Vagina (tissue), 2 donors: ENCODE measurements around the gene UNC119.

Experiments used
- POLR2AphosphoS5 ChIP-seq, 2 donors: sonication (generic); formaldehyde crosslinking; IDR thresholded peaks; one replicate each; pipeline ENCODE4 v1.9.0; 2017; ENCODE audit warnings: antibody characterized with exemption in 2 of 2, mild to moderate bottlenecking in 2 of 2, low read depth in 1 of 2; ENCODE audit not compliant: insufficient read depth in 1 of 2
- TF ChIP-seq, protein P1 (sequence below), 3 experiments: fragments of 450-650 bp in 2 of 3; fragments of 200-600 bp in 1 of 3; sonication (generic) in 1 of 3; IDR thresholded peaks; one replicate each; pipeline ENCODE4 v1.5.1; 2017 to 2019; ENCODE audit warnings: antibody characterized with exemption in 3 of 3, mild to moderate bottlenecking in 2 of 3, moderate library complexity in 2 of 3

DNA sequence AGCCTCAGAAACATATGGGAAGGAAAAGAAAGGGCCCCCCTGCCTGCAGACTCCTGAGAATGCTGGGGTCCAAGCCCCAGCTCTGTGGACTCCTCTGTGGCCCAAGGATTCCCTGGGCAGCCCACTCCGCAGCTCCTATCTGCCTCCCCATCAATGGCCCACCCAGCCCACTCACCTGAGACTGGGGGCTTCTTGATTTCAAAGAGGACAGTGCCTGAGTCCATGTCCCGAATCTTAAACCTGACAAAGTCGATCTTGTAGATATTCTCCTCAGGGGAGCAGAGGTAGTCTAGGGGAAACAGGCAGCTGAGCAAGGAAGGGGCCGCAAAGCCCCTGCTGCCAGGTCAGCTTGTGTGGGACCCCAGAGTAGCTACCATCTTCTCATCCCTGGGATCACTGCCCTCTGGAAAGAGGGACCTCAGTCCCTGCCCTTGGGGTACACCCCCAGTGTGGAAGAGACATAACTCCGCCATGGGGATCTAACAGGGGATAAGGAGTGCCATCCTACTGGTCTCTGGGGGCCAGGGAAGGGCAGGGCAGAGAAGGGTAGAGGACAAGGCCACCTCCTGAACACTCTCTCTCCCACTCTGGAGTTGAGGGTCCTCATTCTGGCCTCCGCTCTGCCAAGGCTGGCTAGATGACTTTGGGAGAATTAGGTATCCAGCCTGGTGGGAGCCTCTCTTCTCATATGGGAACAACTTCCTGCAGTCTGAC is 3.9 kb downstream of the UNC119 start:
- TF ChIP-seq, protein P1, sequence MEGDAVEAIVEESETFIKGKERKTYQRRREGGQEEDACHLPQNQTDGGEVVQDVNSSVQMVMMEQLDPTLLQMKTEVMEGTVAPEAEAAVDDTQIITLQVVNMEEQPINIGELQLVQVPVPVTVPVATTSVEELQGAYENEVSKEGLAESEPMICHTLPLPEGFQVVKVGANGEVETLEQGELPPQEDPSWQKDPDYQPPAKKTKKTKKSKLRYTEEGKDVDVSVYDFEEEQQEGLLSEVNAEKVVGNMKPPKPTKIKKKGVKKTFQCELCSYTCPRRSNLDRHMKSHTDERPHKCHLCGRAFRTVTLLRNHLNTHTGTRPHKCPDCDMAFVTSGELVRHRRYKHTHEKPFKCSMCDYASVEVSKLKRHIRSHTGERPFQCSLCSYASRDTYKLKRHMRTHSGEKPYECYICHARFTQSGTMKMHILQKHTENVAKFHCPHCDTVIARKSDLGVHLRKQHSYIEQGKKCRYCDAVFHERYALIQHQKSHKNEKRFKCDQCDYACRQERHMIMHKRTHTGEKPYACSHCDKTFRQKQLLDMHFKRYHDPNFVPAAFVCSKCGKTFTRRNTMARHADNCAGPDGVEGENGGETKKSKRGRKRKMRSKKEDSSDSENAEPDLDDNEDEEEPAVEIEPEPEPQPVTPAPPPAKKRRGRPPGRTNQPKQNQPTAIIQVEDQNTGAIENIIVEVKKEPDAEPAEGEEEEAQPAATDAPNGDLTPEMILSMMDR (IDR thresholded peaks at IDR 0.05) = no peak
- no peak for TF ChIP-seq POLR2AphosphoS5 (IDR thresholded peaks at IDR 0.05; ENCODE audit: insufficient read depth in 1 of 2, low read depth in 1 of 2)
